Kidney (tissue), 14 donors: Measurements from ENCODE around the gene BHLHA15. TPM values are rescaled to one million over a fixed set of nuclear protein-coding genes. Genes with fewer than 3 reads are reported as not detected.

Experiments
- DNase-seq, 5 donors: peaks; one replicate each; pipeline ENCODE4 v3.0.0-alpha.2; 2013 to 2020
- FAIRE-seq: peaks from 2 replicates; lab custom pipeline; 2012; peaks lifted over from hg19 to GRCh38; lab: Jason Lieb, UNC
- H3K27ac ChIP-seq, 2 donors: one replicate each; pipeline ENCODE4 v1.7.0; 2013; ENCODE audit warnings: low read depth in 2 of 2, low read length in 2 of 2, inconsistent platforms in 1 of 2
- H3K27me3 ChIP-seq: one replicate; pipeline ENCODE4 v1.7.1; 2013; ENCODE audit warnings: low read length, inconsistent platforms; ENCODE audit not compliant: control insufficient read depth, insufficient read depth
- H3K36me3 ChIP-seq, 3 donors: one replicate each; pipeline versions ENCODE4 v1.7.0 to v1.7.1; 2013; ENCODE audit warnings: low read length in 3 of 3, control low read depth in 1 of 3, inconsistent platforms in 1 of 3; ENCODE audit not compliant: insufficient read depth in 3 of 3, control insufficient read depth in 2 of 3
- H3K4me1 ChIP-seq, 3 donors: one replicate each; pipeline versions ENCODE4 v1.7.0 to v1.7.1; 2013; ENCODE audit warnings: low read length in 3 of 3, inconsistent platforms in 1 of 3, low read depth in 1 of 3; ENCODE audit not compliant: control insufficient read depth in 2 of 3, insufficient read depth in 2 of 3
- H3K4me3 ChIP-seq, 3 donors: one replicate each; pipeline versions ENCODE4 v1.7.0 to v1.8.1; 2013; ENCODE audit warnings: low read length in 3 of 3, control low read depth in 1 of 3, inconsistent platforms in 1 of 3
- H3K9ac ChIP-seq, 3 donors: one replicate each; pipeline versions ENCODE4 v1.7.0 to v1.7.1; 2013; ENCODE audit warnings: low read length in 3 of 3, control low read depth in 1 of 3, inconsistent platforms in 1 of 3
- H3K9me3 ChIP-seq, 3 donors: one replicate each; pipeline versions ENCODE4 v1.7.0 to v1.7.1; 2013; ENCODE audit warnings: low read length in 3 of 3, control low read depth in 1 of 3, inconsistent platforms in 1 of 3; ENCODE audit not compliant: control insufficient read depth in 2 of 3, insufficient read depth in 1 of 3
- CTCF ChIP-seq: IDR thresholded peaks from 3 replicates; pipeline ENCODE4 v1.5.1; 2012; ENCODE audit warnings: mild to moderate bottlenecking, moderate library complexity, borderline replicate concordance; ENCODE audit not compliant: insufficient read depth; ENCODE audit errors: extremely low read depth
- intact Hi-C: fragments of 100-400 bp; cut with DNase I; formaldehyde crosslinking; loops from one replicate; pipeline ENCODE4 v1.11.1; 2022
- polyA plus RNA-seq: library from polyadenylated mRNA; stranded (reverse); fragments of 350-450 nt; fragmentation: Illumina TruSeq; extraction: RNeasy Lipid Tissue Mini Kit (QIAGEN cat#74804); gene quantifications from one replicate; pipeline ENCODE4 v1.2.3, GENCODE V29; 2014; ENCODE audit warnings: low read depth, low replicate concordance; ENCODE audit not compliant: insufficient read depth
- total RNA-seq: library from RNA; stranded (reverse); fragmentation: NEBNext Ultra II Directional; extraction: Animal tissue kit (Norgen Biotek cat#: 25700); gene quantifications from one replicate; pipeline ENCODE4 v1.2.1, GENCODE V29; 2021
- donor health status: control.
- donor health status: control.
- donor health status: control.
- donor health status: control.
- donor health status: control.
- donor health status: DM: yes; HTN: yes; CAD: no.
- donor health status: Normal renal cell carcinoma (clear cell type).

The BHLHA15 gene
- total and polyA plus RNA-seq, 2 donors from 2014 or later: 3.1 TPM; not detected in 1

- Histone ChIP-seq H3K27ac (no peak overlapping the region), H3K36me3 (peaks cover 0 to 2% (median 0%) of the 10 kb centered on the region in 3 donors), H3K9me3 (no peaks in the 10 kb centered on the region), H3K4me3 (no peak overlapping the region), H3K9ac (no peak overlapping the region), H3K4me1 (no peaks in the 10 kb centered on the region), H3K27me3 (no peaks in the 10 kb centered on the region)
- no peak for DNase-seq
- no peak for FAIRE-seq
- no peak for TF ChIP-seq CTCF
- intact Hi-C loops: no loop called here
These were observed 24.6 kb upstream of the BHLHA15 start for GRCh38 chr7:98186452-98187137.

- Histone ChIP-seq H3K4me1 (no peaks in the 10 kb centered on the region), H3K36me3 (peaks cover 0 to 2% (median 0%) of the 10 kb centered on the region in 3 donors), H3K9me3 (no peaks in the 10 kb centered on the region), H3K27ac (no peak overlapping the region), H3K4me3 (no peak overlapping the region), H3K9ac (no peak overlapping the region), H3K27me3 (no peaks in the 10 kb centered on the region)
- intact Hi-C loops: no loop called here
- no peak for FAIRE-seq
- TF ChIP-seq CTCF: no peak
- DNase-seq: no peak
These were observed 24.1 kb upstream of the BHLHA15 start for GRCh38 chr7:98187138-98187502.

GRCh38 chr7:98189559-98189958, 21.7 kb upstream of the BHLHA15 start:
- peaks cover 0 to 16% (median 9%) of the 10 kb centered on the region in 3 donors for H3K36me3 ChIP-seq
- intact Hi-C loops: no loop called here
- FAIRE-seq: no peak

More at GRCh38 chr7:98189559-98189958, 21.7 kb upstream of the BHLHA15 start:
- no peak overlapping the region for H3K27ac ChIP-seq
- H3K4me1 ChIP-seq: no peaks in the 10 kb centered on the region
- TF ChIP-seq CTCF: no peak
- no peak for DNase-seq
- no peak overlapping the region for H3K9ac ChIP-seq
- no peaks in the 10 kb centered on the region for H3K27me3 ChIP-seq
- H3K4me3 ChIP-seq: no peak overlapping the region
- no peaks in the 10 kb centered on the region for H3K9me3 ChIP-seq
